Prostate gland (tissue), 2 donors: Measurements from ENCODE around the gene WDFY4. TPM values are rescaled to one million over a fixed set of nuclear protein-coding genes. Genes with fewer than 3 reads are reported as not detected.

Experiments
- DNase-seq: peaks from one replicate; pipeline ENCODE4 v3.0.0-alpha.2; 2019; ENCODE audit warnings: low spot score
- H3K27ac ChIP-seq, 2 donors: fragments of 200-600 bp; sonication (generic); 2 replicates each; pipeline ENCODE4 v1.5.1; 2017 to 2019
- H3K27me3 ChIP-seq: fragments of 200-600 bp; sonication (generic); replicated peaks from 2 replicates; pipeline ENCODE4 v1.5.1; 2019; ENCODE audit not compliant: insufficient read depth
- H3K36me3 ChIP-seq, 2 donors: fragments of 200-600 bp; sonication (generic); 1 replicate in 1 of 2; 2 replicates in 1 of 2; pipeline versions ENCODE4 v1.5.1 to v1.8.1; 2017 to 2019
- H3K4me1 ChIP-seq: fragments of 200-600 bp; sonication (generic); replicated peaks from 2 replicates; pipeline ENCODE4 v1.5.1; 2019
- H3K4me3 ChIP-seq, 2 donors: fragments of 200-600 bp; sonication (generic); 2 replicates each; pipeline ENCODE4 v1.5.1; 2017 to 2019
- H3K9me3 ChIP-seq: fragments of 200-600 bp; sonication (generic); 2 replicates; pipeline ENCODE4 v1.5.1; 2017
- CTCF ChIP-seq, 4 experiments: fragments of 200-600 bp in 2 of 4; fragments of 450-650 bp in 2 of 4; sonication (generic) in 2 of 4; IDR thresholded peaks; 1 replicate in 3 of 4; 2 replicates in 1 of 4; pipeline ENCODE4 v1.5.1; 2016 to 2019; ENCODE audit warnings: antibody characterized with exemption in 4 of 4, mild to moderate bottlenecking in 2 of 4, moderate library complexity in 2 of 4
- POLR2A ChIP-seq: fragments of 450-650 bp; IDR thresholded peaks from one replicate; pipeline ENCODE4 v1.6.1; 2016; ENCODE audit warnings: antibody characterized with exemption, mild to moderate bottlenecking
- POLR2AphosphoS5 ChIP-seq: sonication (generic); formaldehyde crosslinking; IDR thresholded peaks from one replicate; pipeline ENCODE4 v1.6.1; 2017; ENCODE audit warnings: antibody characterized with exemption
- WGBS: methylation state at CpG from one replicate; pipeline ENCODE4 v1.1.5; 2018; 5-methylcytosine and 5-hydroxymethylcytosine counted together
- intact Hi-C: fragments of 100-400 bp; cut with DNase I; formaldehyde crosslinking; loops from one replicate; pipeline ENCODE4 v1.14.2; 2022
- total RNA-seq, 2 donors: library from RNA; depleted of rRNA; stranded (reverse); fragments of >200 nt; gene quantifications; one replicate each; pipeline ENCODE4 v1.1.0, GENCODE V29; 2016

WDFY4 gene
- total RNA-seq, 2 donors from 2014 or later, result 0.59 to 5.7 TPM

- WGBS, result 74% methylated on average over 5 of the region's 5 CpGs
- intact Hi-C loops, result no loop called here
- Histone ChIP-seq H3K4me1 (no peaks in the 10 kb centered on the region), H3K9me3 (no peaks in the 10 kb centered on the region), H3K36me3 (no peaks in the 10 kb centered on the region), H3K4me3 (no peak overlapping the region), H3K27ac (no peak overlapping the region), H3K27me3 (no peaks in the 10 kb centered on the region)
- TF ChIP-seq POLR2AphosphoS5, result no peak
- TF ChIP-seq CTCF (IDR thresholded peaks at IDR 0.05), result no peak
- TF ChIP-seq POLR2A, result no peak
- no peak for DNase-seq
These were observed 244.8 kb downstream of the WDFY4 start for GRCh38 chr10:48929413-48929990.

- H3K9me3 ChIP-seq, result no peaks in the 10 kb centered on the region
- H3K27me3 ChIP-seq, result no peaks in the 10 kb centered on the region
- no peak overlapping the region for H3K27ac ChIP-seq
- no peaks in the 10 kb centered on the region for H3K36me3 ChIP-seq
- TF ChIP-seq CTCF (IDR thresholded peaks at IDR 0.05), result no peak
- no peak for TF ChIP-seq POLR2A
- TF ChIP-seq POLR2AphosphoS5, result no peak
- no peak for DNase-seq
- H3K4me3 ChIP-seq, result no peak overlapping the region
- intact Hi-C loops, result no loop called here
- WGBS, result 70% methylated on average over 4 of the region's 4 CpGs
- H3K4me1 ChIP-seq, result no peaks in the 10 kb centered on the region
These were observed 246.5 kb downstream of the WDFY4 start for GRCh38 chr10:48931188-48931587.

- intact Hi-C loops, result no loop called here
- no peaks in the 10 kb centered on the region for H3K36me3 ChIP-seq
- 96% methylated on average over 7 of the region's 7 CpGs for WGBS
- H3K4me3 ChIP-seq, result no peak overlapping the region
- H3K4me1 ChIP-seq, result no peaks in the 10 kb centered on the region
- no peak overlapping the region for H3K27ac ChIP-seq
- no peak for TF ChIP-seq CTCF (IDR thresholded peaks at IDR 0.05)
- no peak for TF ChIP-seq POLR2AphosphoS5
- no peak for TF ChIP-seq POLR2A
- no peaks in the 10 kb centered on the region for H3K27me3 ChIP-seq
- no peaks in the 10 kb centered on the region for H3K9me3 ChIP-seq
- DNase-seq, result no peak
These were observed 248.4 kb downstream of the WDFY4 start for GRCh38 chr10:48932831-48933664.

GRCh38 chr10:48934672-48935501 is 250.2 kb downstream of the WDFY4 start:
- Histone ChIP-seq H3K9me3 (no peaks in the 10 kb centered on the region), H3K27ac (no peak overlapping the region), H3K36me3 (no peaks in the 10 kb centered on the region), H3K4me1 (no peaks in the 10 kb centered on the region), H3K4me3 (no peak overlapping the region), H3K27me3 (no peaks in the 10 kb centered on the region)
- intact Hi-C loops, result no loop called here
- WGBS, result 50% methylated on average over 18 of the region's 18 CpGs
- TF ChIP-seq CTCF (IDR thresholded peaks at IDR 0.05) (no peak), POLR2A (no peak), POLR2AphosphoS5 (no peak)
- no peak for DNase-seq
